ENCODE measurements around the gene SLC25A42.
A peak's percentile ranks its signal among the peaks of the same experiment; 100 is the strongest.

The SLC25A42 gene

GRCh38 chr19:19154768-19155494 lies 91.1 kb downstream of the SLC25A42 start:
- no peak for TF ChIP-seq SPI1 (IDR thresholded peaks at IDR 0.05; ENCODE audit: borderline replicate concordance, low read depth)
- no peak for DNase-seq (ENCODE audit: low read depth in 1 of 2, low spot score in 1 of 2)
- Histone ChIP-seq H3K27me3 (ENCODE audit: insufficient read depth, poor library complexity, severe bottlenecking) (no peaks in the 10 kb centered on the region), H3K27ac (replicated peaks) (no peak overlapping the region), H3K4me3 (replicated peaks; ENCODE audit: insufficient read depth, low read length) (no peak overlapping the region)

- DNase-seq (ENCODE audit: low read depth in 1 of 2, low spot score in 1 of 2) = peak in 1 of 2 experiments; percentile 23
- TF ChIP-seq POLR2AphosphoS5 (IDR thresholded peaks at IDR 0.05; ENCODE audit: low read depth) (no peak), SPI1 (IDR thresholded peaks at IDR 0.05; ENCODE audit: borderline replicate concordance, low read depth) (no peak), GABPA (IDR thresholded peaks at IDR 0.05; ENCODE audit: low read depth) (no peak)
- TF ChIP-seq, protein P1, sequence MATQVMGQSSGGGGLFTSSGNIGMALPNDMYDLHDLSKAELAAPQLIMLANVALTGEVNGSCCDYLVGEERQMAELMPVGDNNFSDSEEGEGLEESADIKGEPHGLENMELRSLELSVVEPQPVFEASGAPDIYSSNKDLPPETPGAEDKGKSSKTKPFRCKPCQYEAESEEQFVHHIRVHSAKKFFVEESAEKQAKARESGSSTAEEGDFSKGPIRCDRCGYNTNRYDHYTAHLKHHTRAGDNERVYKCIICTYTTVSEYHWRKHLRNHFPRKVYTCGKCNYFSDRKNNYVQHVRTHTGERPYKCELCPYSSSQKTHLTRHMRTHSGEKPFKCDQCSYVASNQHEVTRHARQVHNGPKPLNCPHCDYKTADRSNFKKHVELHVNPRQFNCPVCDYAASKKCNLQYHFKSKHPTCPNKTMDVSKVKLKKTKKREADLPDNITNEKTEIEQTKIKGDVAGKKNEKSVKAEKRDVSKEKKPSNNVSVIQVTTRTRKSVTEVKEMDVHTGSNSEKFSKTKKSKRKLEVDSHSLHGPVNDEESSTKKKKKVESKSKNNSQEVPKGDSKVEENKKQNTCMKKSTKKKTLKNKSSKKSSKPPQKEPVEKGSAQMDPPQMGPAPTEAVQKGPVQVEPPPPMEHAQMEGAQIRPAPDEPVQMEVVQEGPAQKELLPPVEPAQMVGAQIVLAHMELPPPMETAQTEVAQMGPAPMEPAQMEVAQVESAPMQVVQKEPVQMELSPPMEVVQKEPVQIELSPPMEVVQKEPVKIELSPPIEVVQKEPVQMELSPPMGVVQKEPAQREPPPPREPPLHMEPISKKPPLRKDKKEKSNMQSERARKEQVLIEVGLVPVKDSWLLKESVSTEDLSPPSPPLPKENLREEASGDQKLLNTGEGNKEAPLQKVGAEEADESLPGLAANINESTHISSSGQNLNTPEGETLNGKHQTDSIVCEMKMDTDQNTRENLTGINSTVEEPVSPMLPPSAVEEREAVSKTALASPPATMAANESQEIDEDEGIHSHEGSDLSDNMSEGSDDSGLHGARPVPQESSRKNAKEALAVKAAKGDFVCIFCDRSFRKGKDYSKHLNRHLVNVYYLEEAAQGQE (IDR thresholded peaks at IDR 0.05; ENCODE audit: insufficient replicate concordance, low read depth) = no peak
- TF ChIP-seq, protein P2, sequence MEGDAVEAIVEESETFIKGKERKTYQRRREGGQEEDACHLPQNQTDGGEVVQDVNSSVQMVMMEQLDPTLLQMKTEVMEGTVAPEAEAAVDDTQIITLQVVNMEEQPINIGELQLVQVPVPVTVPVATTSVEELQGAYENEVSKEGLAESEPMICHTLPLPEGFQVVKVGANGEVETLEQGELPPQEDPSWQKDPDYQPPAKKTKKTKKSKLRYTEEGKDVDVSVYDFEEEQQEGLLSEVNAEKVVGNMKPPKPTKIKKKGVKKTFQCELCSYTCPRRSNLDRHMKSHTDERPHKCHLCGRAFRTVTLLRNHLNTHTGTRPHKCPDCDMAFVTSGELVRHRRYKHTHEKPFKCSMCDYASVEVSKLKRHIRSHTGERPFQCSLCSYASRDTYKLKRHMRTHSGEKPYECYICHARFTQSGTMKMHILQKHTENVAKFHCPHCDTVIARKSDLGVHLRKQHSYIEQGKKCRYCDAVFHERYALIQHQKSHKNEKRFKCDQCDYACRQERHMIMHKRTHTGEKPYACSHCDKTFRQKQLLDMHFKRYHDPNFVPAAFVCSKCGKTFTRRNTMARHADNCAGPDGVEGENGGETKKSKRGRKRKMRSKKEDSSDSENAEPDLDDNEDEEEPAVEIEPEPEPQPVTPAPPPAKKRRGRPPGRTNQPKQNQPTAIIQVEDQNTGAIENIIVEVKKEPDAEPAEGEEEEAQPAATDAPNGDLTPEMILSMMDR (IDR thresholded peaks at IDR 0.05; ENCODE audit: insufficient read depth, low read length) = no peak
Measured at GRCh38 chr19:19155495-19156219, 91.9 kb downstream of the SLC25A42 start.

DNA sequence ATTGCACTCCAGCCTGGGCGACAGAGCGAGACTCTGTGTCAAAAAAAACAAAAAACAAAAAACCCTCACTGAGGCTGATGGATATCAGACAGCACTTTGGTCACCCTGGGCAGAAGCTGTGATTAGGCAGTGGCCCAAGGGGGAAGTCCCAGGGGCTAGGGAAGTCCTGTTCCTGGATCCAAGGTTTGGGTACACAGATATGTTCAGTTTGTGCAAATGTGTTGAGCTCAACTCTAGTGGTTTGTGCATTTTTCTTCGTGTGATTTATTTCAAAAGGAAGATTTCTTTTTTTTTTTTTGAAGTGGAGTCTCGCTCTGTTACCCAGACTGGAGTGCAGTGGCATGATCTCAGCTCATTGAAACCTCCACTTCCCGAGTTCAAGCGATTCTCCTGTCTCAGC lies 94.0 kb downstream of the SLC25A42 start:
- TF ChIP-seq, protein P1 (IDR thresholded peaks at IDR 0.05; ENCODE audit: insufficient replicate concordance, low read depth) = no peak
- TF ChIP-seq POLR2AphosphoS5 (IDR thresholded peaks at IDR 0.05; ENCODE audit: low read depth) (no peak), GABPA (IDR thresholded peaks at IDR 0.05; ENCODE audit: low read depth) (no peak)
- TF ChIP-seq, protein P2 (IDR thresholded peaks at IDR 0.05; ENCODE audit: insufficient read depth, low read length) = no peak
- H3K4me3 ChIP-seq (replicated peaks; ENCODE audit: insufficient read depth, low read length) = no peak overlapping the region
- H3K27ac ChIP-seq (replicated peaks) = no peak overlapping the region
- DNase-seq (ENCODE audit: low read depth in 1 of 2, low spot score in 1 of 2) = no peak
- H3K27me3 ChIP-seq (ENCODE audit: insufficient read depth, poor library complexity, severe bottlenecking) = no peaks in the 10 kb centered on the region

More at GRCh38 chr19:19155495-19156219, 91.9 kb downstream of the SLC25A42 start:
- no peak overlapping the region for H3K4me3 ChIP-seq (replicated peaks; ENCODE audit: insufficient read depth, low read length)
- H3K27ac ChIP-seq (replicated peaks) = no peak overlapping the region
- no peaks in the 10 kb centered on the region for H3K27me3 ChIP-seq (ENCODE audit: insufficient read depth, poor library complexity, severe bottlenecking)

GRCh38 chr19:19159534-19159933 lies 95.7 kb downstream of the SLC25A42 start:
- TF ChIP-seq, protein P1 (IDR thresholded peaks at IDR 0.05; ENCODE audit: insufficient replicate concordance, low read depth) = no peak
- TF ChIP-seq GABPA (IDR thresholded peaks at IDR 0.05; ENCODE audit: low read depth) (no peak), SPI1 (IDR thresholded peaks at IDR 0.05; ENCODE audit: borderline replicate concordance, low read depth) (no peak), POLR2AphosphoS5 (IDR thresholded peaks at IDR 0.05; ENCODE audit: low read depth) (no peak)
- TF ChIP-seq, protein P2 (IDR thresholded peaks at IDR 0.05; ENCODE audit: insufficient read depth, low read length) = no peak
- H3K27ac ChIP-seq (replicated peaks) = no peak overlapping the region
- H3K27me3 ChIP-seq (ENCODE audit: insufficient read depth, poor library complexity, severe bottlenecking) = no peaks in the 10 kb centered on the region
- DNase-seq (ENCODE audit: low read depth in 1 of 2, low spot score in 1 of 2) = no peak
- no peak overlapping the region for H3K4me3 ChIP-seq (replicated peaks; ENCODE audit: insufficient read depth, low read length)

Data from HL-60 (cell line).